Measurements from ENCODE around the gene FOXO3. TPM values are rescaled to one million over a fixed set of nuclear protein-coding genes. Genes with fewer than 3 reads are reported as not detected.
A peak's percentile ranks its signal among the peaks of the same experiment; 100 is the strongest.

FOXO3 gene
- polyA plus RNA-seq, 1 experiment = 25.4 TPM

GRCh38 chr6:108622641-108623298 lies 62.1 kb downstream of the FOXO3 start:
- POLR2A ChIA-PET = interaction anchor here (0.5 to 0.6 kb wide), 2 partner anchors 33 to 49 kb away, joined by 4 to 9 read pairs; no protein-coding TSS in a partner anchor
- TF ChIP-seq, protein P1, sequence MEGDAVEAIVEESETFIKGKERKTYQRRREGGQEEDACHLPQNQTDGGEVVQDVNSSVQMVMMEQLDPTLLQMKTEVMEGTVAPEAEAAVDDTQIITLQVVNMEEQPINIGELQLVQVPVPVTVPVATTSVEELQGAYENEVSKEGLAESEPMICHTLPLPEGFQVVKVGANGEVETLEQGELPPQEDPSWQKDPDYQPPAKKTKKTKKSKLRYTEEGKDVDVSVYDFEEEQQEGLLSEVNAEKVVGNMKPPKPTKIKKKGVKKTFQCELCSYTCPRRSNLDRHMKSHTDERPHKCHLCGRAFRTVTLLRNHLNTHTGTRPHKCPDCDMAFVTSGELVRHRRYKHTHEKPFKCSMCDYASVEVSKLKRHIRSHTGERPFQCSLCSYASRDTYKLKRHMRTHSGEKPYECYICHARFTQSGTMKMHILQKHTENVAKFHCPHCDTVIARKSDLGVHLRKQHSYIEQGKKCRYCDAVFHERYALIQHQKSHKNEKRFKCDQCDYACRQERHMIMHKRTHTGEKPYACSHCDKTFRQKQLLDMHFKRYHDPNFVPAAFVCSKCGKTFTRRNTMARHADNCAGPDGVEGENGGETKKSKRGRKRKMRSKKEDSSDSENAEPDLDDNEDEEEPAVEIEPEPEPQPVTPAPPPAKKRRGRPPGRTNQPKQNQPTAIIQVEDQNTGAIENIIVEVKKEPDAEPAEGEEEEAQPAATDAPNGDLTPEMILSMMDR (IDR thresholded peaks at IDR 0.05; ENCODE audit: insufficient read depth, low read depth, low read length) = peak; percentile 35; the same call in 1 of the 2 replicates
- CTCF ChIA-PET = interaction anchor here (1.1 to 1.3 kb wide), 3 partner anchors 16 to 159 kb away, joined by 3 to 4 read pairs (median 3); no protein-coding TSS in a partner anchor
- no peaks in the 10 kb centered on the region for H3K27me3 ChIP-seq (ENCODE audit: control insufficient read depth, insufficient read depth, low read length)
- peak; percentile 80 for DNase-seq (ENCODE audit: low read depth)
- H3K4me3 ChIP-seq (ENCODE audit: low read depth, low read length) = no peak overlapping the region
- H3K36me3 ChIP-seq (ENCODE audit: control insufficient read depth, insufficient read depth, low read length) = no peaks in the 10 kb centered on the region

GRCh38 chr6:108623995-108624394 lies 63.3 kb downstream of the FOXO3 start:
- H3K36me3 ChIP-seq (ENCODE audit: control insufficient read depth, insufficient read depth, low read length) = no peaks in the 10 kb centered on the region
- CTCF ChIA-PET = interaction anchor here (0.7 to 1.3 kb wide), 2 partner anchors 158 to 1165 kb away, joined by 3 to 4 read pairs; no protein-coding TSS in a partner anchor
- H3K27me3 ChIP-seq (ENCODE audit: control insufficient read depth, insufficient read depth, low read length) = no peaks in the 10 kb centered on the region
- TF ChIP-seq, protein P1 (IDR thresholded peaks at IDR 0.05; ENCODE audit: insufficient read depth, low read depth, low read length) = no peak
- no peak for DNase-seq (ENCODE audit: low read depth)
- H3K4me3 ChIP-seq (ENCODE audit: low read depth, low read length) = no peak overlapping the region
- POLR2A ChIA-PET = no interaction called here

DNA sequence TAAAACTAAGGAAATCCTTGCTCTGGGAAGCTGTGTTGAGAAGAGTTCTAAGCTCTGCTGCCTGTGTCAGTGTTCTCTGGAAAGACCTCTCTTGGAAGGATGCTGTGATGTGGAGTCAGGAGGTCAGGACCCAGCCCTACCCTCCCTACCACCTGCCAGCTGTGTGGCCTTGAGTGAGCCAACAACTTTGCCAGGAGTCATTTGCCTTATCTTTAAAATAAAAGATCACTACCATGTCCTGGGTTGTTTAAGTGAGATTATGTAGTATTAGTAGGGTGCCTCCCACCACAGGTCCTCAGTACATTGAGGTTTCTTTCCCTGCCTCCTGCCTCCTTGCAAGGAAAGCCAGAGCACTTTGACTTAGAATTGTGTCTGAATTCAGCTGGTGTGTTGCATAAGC lies 64.9 kb downstream of the FOXO3 start:
- no peaks in the 10 kb centered on the region for H3K36me3 ChIP-seq (ENCODE audit: control insufficient read depth, insufficient read depth, low read length)
- TF ChIP-seq, protein P1 (IDR thresholded peaks at IDR 0.05; ENCODE audit: insufficient read depth, low read depth, low read length) = no peak
- H3K27me3 ChIP-seq (ENCODE audit: control insufficient read depth, insufficient read depth, low read length) = no peaks in the 10 kb centered on the region
- no peak for DNase-seq (ENCODE audit: low read depth)
- ChIA-PET POLR2A (no interaction called here), CTCF (interaction anchor here (1.2 kb wide), 1 partner anchor 31 kb away, joined by 3 read pairs; no protein-coding TSS in a partner anchor)
- no peak overlapping the region for H3K4me3 ChIP-seq (ENCODE audit: low read depth, low read length)

GRCh38 chr6:108626777-108627176 lies 66.1 kb downstream of the FOXO3 start:
- Histone ChIP-seq H3K27me3 (ENCODE audit: control insufficient read depth, insufficient read depth, low read length) (no peaks in the 10 kb centered on the region), H3K4me3 (ENCODE audit: low read depth, low read length) (no peak overlapping the region), H3K36me3 (ENCODE audit: control insufficient read depth, insufficient read depth, low read length) (no peaks in the 10 kb centered on the region)
- POLR2A ChIA-PET = no interaction called here
- no peak for DNase-seq (ENCODE audit: low read depth)
- CTCF ChIA-PET = interaction anchor here (0.8 kb wide), 1 partner anchor 153 kb away, joined by 3 read pairs; no protein-coding TSS in a partner anchor
- TF ChIP-seq, protein P1 (IDR thresholded peaks at IDR 0.05; ENCODE audit: insufficient read depth, low read depth, low read length) = no peak

- no peaks in the 10 kb centered on the region for H3K27me3 ChIP-seq (ENCODE audit: control insufficient read depth, insufficient read depth, low read length)
- CTCF ChIA-PET = interaction anchor here (0.6 to 0.9 kb wide), 3 partner anchors 152 to 755 kb away, joined by 3 to 5 read pairs (median 3); no protein-coding TSS in a partner anchor
- no peak for DNase-seq (ENCODE audit: low read depth)
- H3K36me3 ChIP-seq (ENCODE audit: control insufficient read depth, insufficient read depth, low read length) = no peaks in the 10 kb centered on the region
- H3K4me3 ChIP-seq (ENCODE audit: low read depth, low read length) = no peak overlapping the region
- TF ChIP-seq, protein P1 (IDR thresholded peaks at IDR 0.05; ENCODE audit: insufficient read depth, low read depth, low read length) = no peak
- POLR2A ChIA-PET = no interaction called here
Observed at GRCh38 chr6:108627692-108628550, 67.2 kb downstream of the FOXO3 start.

Data from BJ (cell line).